SU-DHL-6 (cell line): Measurements from ENCODE around the gene DNAL4.

ENCODE experiments used
- H2AFZ ChIP-seq: fragments of 200-600 bp; sonication (generic); 2 replicates; pipeline ENCODE4 v1.6.1; 2014; ENCODE audit warnings: low read depth, mild to moderate bottlenecking, moderate library complexity, mixed read lengths, antibody characterized with exemption, low read length; ENCODE audit not compliant: severe bottlenecking
- H3F3A ChIP-seq: fragments of 200-600 bp; shearing (Covaris generic); 2 replicates; pipeline ENCODE4 v1.6.0; 2016; ENCODE audit warnings: antibody characterized with exemption, mild to moderate bottlenecking; ENCODE audit not compliant: insufficient read depth
- H3K27ac ChIP-seq: fragments of 200-600 bp; sonication (generic); 2 replicates; pipeline ENCODE4 v1.5.1; 2016; ENCODE audit warnings: low read depth, mild to moderate bottlenecking, low read length, moderate library complexity, mixed read lengths
- H3K27me3 ChIP-seq: fragments of 200-600 bp; sonication (generic), shearing (Covaris generic); 2 replicates; pipeline ENCODE4 v1.6.0; 2014; ENCODE audit warnings: mild to moderate bottlenecking, low read length
- H3K36me3 ChIP-seq: fragments of 200-600 bp; sonication (generic); 2 replicates; pipeline ENCODE4 v1.6.1; 2014; ENCODE audit warnings: mild to moderate bottlenecking, low read length, mixed read lengths
- H3K4me2 ChIP-seq: fragments of 300-600, 200-600 bp; shearing (Covaris generic), sonication (generic); 2 replicates; pipeline ENCODE4 v1.6.0; 2014; ENCODE audit warnings: low read length, low read depth, mild to moderate bottlenecking; ENCODE audit not compliant: poor library complexity, severe bottlenecking
- H3K4me3 ChIP-seq: fragments of 200-600 bp; sonication (generic); 2 replicates; pipeline ENCODE4 v1.5.1; 2014; ENCODE audit warnings: antibody characterized with exemption, low read length, mild to moderate bottlenecking, mixed read lengths; ENCODE audit not compliant: insufficient read depth, poor library complexity, severe bottlenecking
- H3K79me2 ChIP-seq: fragments of 200-600 bp; sonication (generic); 2 replicates; pipeline ENCODE4 v1.6.1; 2014; ENCODE audit warnings: mild to moderate bottlenecking, low read length, moderate library complexity; ENCODE audit not compliant: insufficient read depth
- H3K9ac ChIP-seq: fragments of 200-600 bp; sonication (generic); 2 replicates; pipeline ENCODE4 v1.7.0; 2014; ENCODE audit warnings: mild to moderate bottlenecking, low read length
- H3K9me2 ChIP-seq: fragments of 200-600 bp; sonication (generic); replicated peaks from 2 replicates; pipeline ENCODE4 v1.6.1; 2014; ENCODE audit warnings: low read length; ENCODE audit not compliant: insufficient read depth
- H3K9me3 ChIP-seq: fragments of 200-600 bp; sonication (generic); 2 replicates; pipeline ENCODE4 v1.6.1; 2014; ENCODE audit warnings: low read length, mixed read lengths; ENCODE audit not compliant: insufficient read depth
- H4K20me1 ChIP-seq: fragments of 200-600 bp; sonication (generic); 2 replicates; pipeline ENCODE4 v1.6.1; 2014; ENCODE audit warnings: low read depth, mild to moderate bottlenecking, antibody characterized with exemption, low read length, moderate library complexity, mixed read lengths
- CTCF ChIP-seq: fragments of 200-600 bp; sonication (generic); IDR thresholded peaks from one replicate; pipeline ENCODE4 v1.5.1; 2017; ENCODE audit warnings: antibody characterized with exemption, mild to moderate bottlenecking, low read length, moderate library complexity; ENCODE audit not compliant: insufficient read depth, poor library complexity, severe bottlenecking
- EZH2phosphoT487 ChIP-seq: fragments of 200-600 bp; sonication (generic), shearing (Covaris generic); conservative IDR thresholded peaks from 2 replicates; pipeline ENCODE4 v1.6.1; 2018; ENCODE audit warnings: mild to moderate bottlenecking, antibody characterized with exemption, low read length, moderate library complexity, mixed read lengths

Gene DNAL4

GRCh38 chr22:38823637-38824036 lies 29.7 kb upstream of the DNAL4 start:
- H3K4me2 ChIP-seq, result no peak overlapping the region
- H3K9me2 ChIP-seq, result no peaks in the 10 kb centered on the region
- H2AFZ ChIP-seq, result no peak overlapping the region
- no peak overlapping the region for H3K9ac ChIP-seq
- H4K20me1 ChIP-seq, result no peaks in the 10 kb centered on the region
- H3F3A ChIP-seq, result no peaks in the 10 kb centered on the region
- H3K4me3 ChIP-seq, result no peak overlapping the region
- no peak for TF ChIP-seq CTCF
- no peaks in the 10 kb centered on the region for H3K9me3 ChIP-seq
- H3K27me3 ChIP-seq, result no peaks in the 10 kb centered on the region
- H3K79me2 ChIP-seq, result no peaks in the 10 kb centered on the region
- H3K36me3 ChIP-seq, result no peaks in the 10 kb centered on the region
- no peak overlapping the region for H3K27ac ChIP-seq

- no peaks in the 10 kb centered on the region for H3K79me2 ChIP-seq
- H3K4me3 ChIP-seq, result no peak overlapping the region
- no peak overlapping the region for H3K4me2 ChIP-seq
- H3K9me3 ChIP-seq, result no peaks in the 10 kb centered on the region
- no peaks in the 10 kb centered on the region for H4K20me1 ChIP-seq
- H3K9ac ChIP-seq, result no peak overlapping the region
- H3F3A ChIP-seq, result no peaks in the 10 kb centered on the region
- no peaks in the 10 kb centered on the region for H3K36me3 ChIP-seq
- no peak for TF ChIP-seq CTCF
- no peak for TF ChIP-seq EZH2phosphoT487
- H3K27ac ChIP-seq, result no peak overlapping the region
- H2AFZ ChIP-seq, result no peak overlapping the region
- H3K27me3 ChIP-seq, result no peaks in the 10 kb centered on the region
- no peaks in the 10 kb centered on the region for H3K9me2 ChIP-seq
Measured at GRCh38 chr22:38823076-38823475, 29.1 kb upstream of the DNAL4 start.

- H2AFZ ChIP-seq, result no peak overlapping the region
- H4K20me1 ChIP-seq, result no peaks in the 10 kb centered on the region
- H3K9ac ChIP-seq, result no peak overlapping the region
- H3K9me3 ChIP-seq, result no peaks in the 10 kb centered on the region
- no peaks in the 10 kb centered on the region for H3K36me3 ChIP-seq
- no peaks in the 10 kb centered on the region for H3K27me3 ChIP-seq
- no peak overlapping the region for H3K27ac ChIP-seq
- H3K4me3 ChIP-seq, result no peak overlapping the region
- H3K79me2 ChIP-seq, result no peaks in the 10 kb centered on the region
- no peak overlapping the region for H3K4me2 ChIP-seq
- no peaks in the 10 kb centered on the region for H3F3A ChIP-seq
- no peak for TF ChIP-seq CTCF
- TF ChIP-seq EZH2phosphoT487, result no peak
- no peaks in the 10 kb centered on the region for H3K9me2 ChIP-seq
Measured at GRCh38 chr22:38820020-38820419, 26.1 kb upstream of the DNAL4 start.
